Mesendoderm (in vitro differentiated cells): ENCODE measurements around the gene SPTB.

Experiments used
- DNase-seq: peaks from one replicate; pipeline ENCODE4 v3.0.0; 2013
- H2AK5ac ChIP-seq: 2 replicates; pipeline ENCODE4 v1.6.1; 2013; ENCODE audit warnings: low read length, inconsistent platforms
- H2BK120ac ChIP-seq: 2 replicates; pipeline ENCODE4 v1.6.1; 2013; ENCODE audit warnings: low read depth, mild to moderate bottlenecking, low read length, moderate library complexity, mixed read lengths
- H2BK15ac ChIP-seq: replicated peaks from 2 replicates; pipeline ENCODE4 v1.6.1; 2013; ENCODE audit warnings: low read depth, mild to moderate bottlenecking, moderate library complexity
- H2BK5ac ChIP-seq: 2 replicates; pipeline ENCODE4 v1.6.1; 2013; ENCODE audit warnings: low read length, inconsistent platforms
- H3K18ac ChIP-seq: 2 replicates; pipeline ENCODE4 v1.6.1; 2013; ENCODE audit warnings: mild to moderate bottlenecking, low read length, mixed read lengths
- H3K23ac ChIP-seq: one replicate; pipeline ENCODE4 v1.6.1; 2013; ENCODE audit warnings: low read length
- H3K27ac ChIP-seq: 2 replicates; pipeline ENCODE4 v1.5.1; 2013; ENCODE audit warnings: low read depth, mild to moderate bottlenecking, inconsistent platforms, low read length, moderate library complexity
- H3K27me3 ChIP-seq: 2 replicates; pipeline ENCODE4 v1.6.1; 2013; ENCODE audit warnings: low read length, control low read depth, mild to moderate bottlenecking, inconsistent platforms; ENCODE audit not compliant: insufficient read depth, poor library complexity
- H3K36me3 ChIP-seq: 2 replicates; pipeline ENCODE4 v1.6.1; 2013; ENCODE audit warnings: low read length, inconsistent platforms; ENCODE audit not compliant: control insufficient read depth, insufficient read depth
- H3K4ac ChIP-seq: one replicate; pipeline ENCODE4 v1.6.1; 2013; ENCODE audit warnings: low read depth, mild to moderate bottlenecking, low read length, moderate library complexity
- H3K4me1 ChIP-seq: 2 replicates; pipeline ENCODE4 v1.6.1; 2013; ENCODE audit warnings: low read depth, low read length, inconsistent platforms; ENCODE audit not compliant: control insufficient read depth
- H3K4me2 ChIP-seq: 2 replicates; pipeline ENCODE4 v1.6.1; 2013; ENCODE audit warnings: low read length
- H3K4me3 ChIP-seq: 2 replicates; pipeline ENCODE4 v1.5.1; 2013; ENCODE audit warnings: mild to moderate bottlenecking, low read length
- H3K56ac ChIP-seq: one replicate; pipeline ENCODE4 v1.6.1; 2013; ENCODE audit warnings: low read length
- H3K79me1 ChIP-seq: 2 replicates; pipeline ENCODE4 v1.6.1; 2013; ENCODE audit warnings: low read length, inconsistent platforms
- H3K79me2 ChIP-seq: 2 replicates; pipeline ENCODE4 v1.6.1; 2013; ENCODE audit warnings: mild to moderate bottlenecking, low read length; ENCODE audit not compliant: control insufficient read depth, insufficient read depth
- H3K9ac ChIP-seq: 2 replicates; pipeline ENCODE4 v1.6.1; 2013; ENCODE audit warnings: low read length, inconsistent platforms
- H4K5ac ChIP-seq: one replicate; pipeline ENCODE4 v1.6.1; 2013; ENCODE audit warnings: low read length
- H4K8ac ChIP-seq: one replicate; pipeline ENCODE4 v1.6.1; 2013; ENCODE audit warnings: low read depth, mild to moderate bottlenecking, control low read depth, low read length, moderate library complexity
- WGBS: extraction: QIAGEN DNeasy Blood & Tissue Kit; methylation state at CpG from one replicate; pipeline ENCODE4 v1.1.7; 2013; ENCODE audit warnings: low lambda C conversion rate, missing lambda C conversion rate; ENCODE audit not compliant: insufficient coverage; ENCODE audit errors: extremely low coverage; 5-methylcytosine and 5-hydroxymethylcytosine counted together

The SPTB gene

DNA sequence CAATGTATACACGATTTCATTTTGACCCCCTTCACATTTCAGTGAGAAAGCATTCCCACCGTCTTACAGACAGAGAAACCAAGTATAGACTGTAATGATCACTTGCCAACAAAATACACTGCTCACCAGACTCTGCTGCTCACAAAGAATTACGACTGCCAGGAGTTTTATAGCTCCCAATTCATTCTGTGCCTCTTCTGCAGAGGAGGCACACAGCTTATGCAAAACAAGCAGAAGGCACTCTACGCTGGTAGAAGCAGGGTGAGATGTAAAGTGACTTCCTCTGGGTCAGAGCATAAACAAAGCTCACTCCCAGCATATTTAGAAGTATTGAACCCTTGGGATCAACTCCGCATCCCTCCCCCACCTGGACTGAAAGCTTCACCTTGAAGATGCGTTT is 14.6 kb downstream of the SPTB start:
- no peak overlapping the region for H3K4me3 ChIP-seq
- no peak overlapping the region for H3K27ac ChIP-seq
- H2BK120ac ChIP-seq: no peak overlapping the region
- H3K36me3 ChIP-seq: no peaks in the 10 kb centered on the region
- H2AK5ac ChIP-seq: no peak overlapping the region
- H3K18ac ChIP-seq: no peak overlapping the region
- no peak for DNase-seq
- no peak overlapping the region for H4K8ac ChIP-seq
- no peak overlapping the region for H3K23ac ChIP-seq
- H4K5ac ChIP-seq: no peak overlapping the region
- H3K56ac ChIP-seq: no peak overlapping the region
- no peak overlapping the region for H3K4ac ChIP-seq
- H3K4me1 ChIP-seq: peaks cover 10% of the 10 kb centered on the region
- no CpG with 5 or more reads among the region's 6 CpGs for whole genome bisulfite sequencing
- no peaks in the 10 kb centered on the region for H3K79me2 ChIP-seq
- H3K9ac ChIP-seq: no peak overlapping the region
- H2BK15ac ChIP-seq: no peak overlapping the region
- no peak overlapping the region for H2BK5ac ChIP-seq
- no peaks in the 10 kb centered on the region for H3K27me3 ChIP-seq
- H3K4me2 ChIP-seq: no peak overlapping the region
- H3K79me1 ChIP-seq: no peaks in the 10 kb centered on the region

DNA sequence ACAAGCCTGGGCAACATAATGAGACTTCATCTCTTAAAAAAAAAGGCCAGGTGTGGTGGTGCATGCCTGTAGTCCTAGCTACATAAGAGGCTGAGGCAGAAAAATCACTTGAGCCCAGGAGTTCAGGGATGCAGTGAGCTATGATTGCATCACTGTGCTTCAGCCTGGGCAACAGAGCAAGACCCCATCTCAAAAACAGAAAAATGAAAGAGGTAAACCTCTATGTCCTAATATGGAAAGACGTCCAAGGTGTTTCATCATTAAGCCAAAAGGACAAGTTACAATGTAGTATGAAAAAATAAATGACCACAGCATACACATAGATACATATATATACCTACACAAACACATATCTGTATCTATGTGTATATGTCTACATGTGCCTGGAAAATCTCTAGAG is 15.4 kb downstream of the SPTB start:
- H3K56ac ChIP-seq: no peak overlapping the region
- no peak overlapping the region for H4K5ac ChIP-seq
- H3K18ac ChIP-seq: no peak overlapping the region
- H2AK5ac ChIP-seq: no peak overlapping the region
- H3K4me2 ChIP-seq: no peak overlapping the region
- no peaks in the 10 kb centered on the region for H3K79me1 ChIP-seq
- H2BK15ac ChIP-seq: no peak overlapping the region
- no peaks in the 10 kb centered on the region for H3K27me3 ChIP-seq
- no peak overlapping the region for H3K23ac ChIP-seq
- no peak overlapping the region for H3K27ac ChIP-seq
- H3K79me2 ChIP-seq: no peaks in the 10 kb centered on the region
- DNase-seq: no peak
- no peak overlapping the region for H3K9ac ChIP-seq
- no peak overlapping the region for H4K8ac ChIP-seq
- no peak overlapping the region for H2BK120ac ChIP-seq
- H3K4me1 ChIP-seq: peaks cover 10% of the 10 kb centered on the region
- H3K4me3 ChIP-seq: no peak overlapping the region
- H2BK5ac ChIP-seq: no peak overlapping the region
- no peak overlapping the region for H3K4ac ChIP-seq
- no CpG with 5 or more reads among the region's 1 CpG for WGBS
- H3K36me3 ChIP-seq: no peaks in the 10 kb centered on the region

DNA sequence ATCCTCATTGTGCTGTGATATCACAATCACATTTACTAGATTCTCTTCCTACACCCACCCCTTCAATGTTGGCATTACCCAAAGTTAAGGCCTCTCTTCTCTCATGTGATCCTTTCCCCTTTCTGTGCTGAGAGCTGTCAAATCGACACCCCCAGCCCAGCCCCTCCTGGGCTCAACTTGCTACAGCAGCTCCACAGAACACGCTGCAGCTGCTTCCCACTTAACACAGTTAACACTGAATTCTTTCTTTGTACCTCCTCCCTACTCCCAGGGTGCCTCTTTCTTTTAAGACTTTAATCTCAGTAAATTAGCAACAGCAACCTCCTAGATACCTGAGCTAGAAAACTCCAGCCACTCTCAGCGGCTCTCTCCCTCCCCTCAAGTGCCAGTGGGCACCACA is 17.8 kb downstream of the SPTB start:
- no CpG with 5 or more reads among the region's 3 CpGs for WGBS
- Histone ChIP-seq H3K4me2 (no peak overlapping the region), H3K4ac (no peak overlapping the region), H3K56ac (no peak overlapping the region), H3K79me2 (no peaks in the 10 kb centered on the region), H3K23ac (no peak overlapping the region), H2BK5ac (no peak overlapping the region), H4K5ac (no peak overlapping the region), H3K18ac (no peak overlapping the region), H3K4me1 (peaks cover 17% of the 10 kb centered on the region), H3K36me3 (no peaks in the 10 kb centered on the region), H2BK120ac (no peak overlapping the region), H2BK15ac (no peak overlapping the region), H3K79me1 (no peaks in the 10 kb centered on the region), H3K4me3 (no peak overlapping the region), H3K27ac (no peak overlapping the region), H2AK5ac (no peak overlapping the region), H3K27me3 (no peaks in the 10 kb centered on the region), H3K9ac (no peak overlapping the region), H4K8ac (no peak overlapping the region)
- peak; percentile 71 for DNase-seq

DNA sequence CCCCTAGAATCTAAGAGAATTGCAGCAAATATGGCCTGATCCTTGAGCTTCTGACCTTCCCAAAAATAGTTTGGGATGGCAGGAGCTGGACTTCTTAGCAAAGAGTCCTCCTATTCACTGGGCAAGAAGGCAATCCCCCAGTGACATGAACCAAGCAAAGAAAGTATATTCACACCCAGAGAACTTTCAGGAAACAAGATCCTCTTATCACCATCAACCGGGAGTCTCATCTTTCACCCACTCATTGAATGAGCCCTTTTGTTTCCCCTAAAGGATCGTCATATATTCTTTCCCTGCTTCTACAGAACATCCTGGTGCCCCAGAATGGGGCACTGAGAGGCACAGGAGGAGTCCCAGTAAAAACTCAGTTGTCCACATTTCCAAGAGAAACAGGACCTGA is 19.7 kb downstream of the SPTB start:
- Histone ChIP-seq H3K27me3 (no peaks in the 10 kb centered on the region), H3K79me2 (no peaks in the 10 kb centered on the region), H4K8ac (no peak overlapping the region), H2BK15ac (no peak overlapping the region), H2BK5ac (no peak overlapping the region), H3K4ac (no peak overlapping the region), H4K5ac (no peak overlapping the region), H3K23ac (no peak overlapping the region), H2AK5ac (no peak overlapping the region), H3K4me3 (no peak overlapping the region), H3K4me2 (no peak overlapping the region), H2BK120ac (no peak overlapping the region), H3K18ac (no peak overlapping the region), H3K56ac (no peak overlapping the region), H3K36me3 (no peaks in the 10 kb centered on the region), H3K79me1 (no peaks in the 10 kb centered on the region), H3K27ac (no peak overlapping the region), H3K4me1 (peaks cover 12% of the 10 kb centered on the region), H3K9ac (no peak overlapping the region)
- no peak for DNase-seq
- no CpG with 5 or more reads among the region's 2 CpGs for WGBS

DNA sequence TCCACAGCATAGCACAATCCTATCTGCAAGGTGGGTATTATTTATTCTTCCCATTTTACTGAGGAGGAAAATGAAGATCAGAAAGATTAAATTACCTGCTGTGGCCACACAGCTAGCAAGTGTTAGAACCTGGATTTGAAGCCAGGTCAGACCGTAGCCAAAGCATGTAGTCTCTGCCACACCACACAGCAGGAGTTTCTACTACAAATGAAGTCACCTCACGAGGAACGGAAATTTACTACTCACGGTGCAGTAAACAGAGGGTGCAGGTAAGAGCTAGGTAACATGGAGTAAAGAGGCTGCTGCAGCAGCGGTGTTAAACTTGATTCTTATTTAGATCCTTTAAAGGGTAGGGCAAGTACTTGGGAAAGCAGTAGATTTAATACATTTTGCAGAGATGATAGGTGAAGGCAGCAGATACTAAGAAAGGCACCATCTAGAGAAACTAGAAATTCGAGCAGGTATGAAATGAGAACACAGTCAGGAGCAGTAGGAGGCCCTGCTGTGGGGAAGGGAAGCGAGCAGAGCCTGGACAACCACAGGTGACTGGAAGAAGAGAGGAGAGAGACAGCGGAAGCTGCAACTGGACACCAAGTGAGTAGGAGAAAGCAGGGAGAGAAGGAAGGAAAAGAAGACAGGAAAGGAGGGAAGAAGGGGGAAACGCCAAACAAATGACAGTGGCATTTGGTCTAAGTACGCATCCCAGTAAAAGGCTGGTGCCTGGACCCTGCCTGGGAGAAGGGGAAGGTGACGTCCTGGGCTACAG is 21.5 kb downstream of the SPTB start:
- Histone ChIP-seq H4K8ac (no peak overlapping the region), H3K36me3 (no peaks in the 10 kb centered on the region), H3K79me1 (no peaks in the 10 kb centered on the region), H3K4me2 (no peak overlapping the region), H3K9ac (no peak overlapping the region), H3K27ac (no peak overlapping the region), H3K23ac (no peak overlapping the region), H3K4me3 (no peak overlapping the region), H4K5ac (no peak overlapping the region), H2BK15ac (no peak overlapping the region), H2BK5ac (no peak overlapping the region), H3K27me3 (no peaks in the 10 kb centered on the region), H3K18ac (no peak overlapping the region), H2BK120ac (no peak overlapping the region), H2AK5ac (no peak overlapping the region), H3K56ac (peak overlapping the region; percentile 40), H3K4me1 (peaks cover 12% of the 10 kb centered on the region), H3K79me2 (no peaks in the 10 kb centered on the region), H3K4ac (no peak overlapping the region)
- WGBS: no CpG with 5 or more reads among the region's 11 CpGs
- peak; percentile 55 for DNase-seq
